SK-N-SH treated with all-trans-retinoic acid at 6 μM for 48 hours (cell line): ENCODE data around the gene SOD2.
"Not testable (repeated sequence)": the region's sequence is repeated elsewhere in the genome, so short reads cannot be mapped to it uniquely, and the experiment has no call there.

Source experiments
- ATAC-seq: fragments of 200-7000 bp; cut with Tn5 transposase; 3 replicates; pipeline ENCODE4 v1.9.1; 2020; ENCODE audit warnings: mild to moderate bottlenecking, moderate library complexity
- ARNTL ChIP-seq: fragments of 450-650 bp; formaldehyde crosslinking; IDR thresholded peaks from 2 replicates; pipeline ENCODE4 v1.5.0; 2020; ENCODE audit warnings: low read depth, mild to moderate bottlenecking, moderate library complexity, borderline replicate concordance
- BACH2 ChIP-seq: fragments of 250-450 bp; sonication (Bioruptor Pico); IDR thresholded peaks from 2 replicates; pipeline ENCODE4 v1.9.0; 2021; ENCODE audit warnings: mild to moderate bottlenecking, borderline replicate concordance
- CREB5 ChIP-seq: fragments of 250-450 bp; sonication (Bioruptor Pico); IDR thresholded peaks from 2 replicates; pipeline ENCODE4 v1.5.1; 2020; ENCODE audit warnings: low read depth, mild to moderate bottlenecking, moderate library complexity
- ESRRG ChIP-seq: fragments of 250-450 bp; sonication (Bioruptor Pico); IDR thresholded peaks from 2 replicates; pipeline ENCODE4 v1.6.1; 2021; ENCODE audit warnings: mild to moderate bottlenecking
- GLIS3 ChIP-seq: fragments of 250-450 bp; sonication (Bioruptor Pico); IDR thresholded peaks from 2 replicates; pipeline ENCODE4 v1.5.0; 2020; ENCODE audit warnings: mild to moderate bottlenecking, moderate library complexity
- ISL1 ChIP-seq: fragments of 250-450 bp; sonication (Bioruptor Pico); IDR thresholded peaks from 2 replicates; pipeline ENCODE4 v2.1.2; 2022; ENCODE audit warnings: mild to moderate bottlenecking, moderate library complexity
- OSR1 ChIP-seq: fragments of 250-450 bp; sonication (Bioruptor Pico); IDR thresholded peaks from 2 replicates; pipeline ENCODE4 v1.8.0; 2022; ENCODE audit warnings: moderate library complexity, mild to moderate bottlenecking, inconsistent platforms
- POU6F1 ChIP-seq: fragments of 250-450 bp; sonication (Bioruptor Pico); IDR thresholded peaks from 2 replicates; pipeline ENCODE4 v1.8.0; 2021; ENCODE audit warnings: low read depth, mild to moderate bottlenecking, moderate library complexity, borderline replicate concordance
- PPARA ChIP-seq: fragments of 250-450 bp; sonication (Bioruptor Pico); IDR thresholded peaks from 2 replicates; pipeline ENCODE4 v1.5.0; 2020; ENCODE audit warnings: mild to moderate bottlenecking, borderline replicate concordance
- RARB ChIP-seq: fragments of 250-450 bp; sonication (Bioruptor Pico); IDR thresholded peaks from 2 replicates; pipeline ENCODE4 v1.8.0; 2021; ENCODE audit warnings: mild to moderate bottlenecking, moderate library complexity
- SNAI2 ChIP-seq: fragments of 250-450 bp; sonication (Bioruptor Pico); IDR thresholded peaks from 2 replicates; pipeline ENCODE4 v1.5.0; 2020; ENCODE audit warnings: mild to moderate bottlenecking, moderate library complexity
- TCF4 ChIP-seq: fragments of 250-450 bp; sonication (Bioruptor Pico); IDR thresholded peaks from 2 replicates; pipeline ENCODE4 v1.8.0; 2021; ENCODE audit warnings: mild to moderate bottlenecking, moderate library complexity, borderline replicate concordance
- TOX ChIP-seq: fragments of 250-450 bp; sonication (Bioruptor Pico); IDR thresholded peaks from 2 replicates; pipeline ENCODE4 v1.8.0; 2021; ENCODE audit warnings: mild to moderate bottlenecking, moderate library complexity, borderline replicate concordance
- ZC3H10 ChIP-seq: fragments of 250-450 bp; sonication (Bioruptor Pico); IDR thresholded peaks from 2 replicates; pipeline ENCODE4 v1.5.1; 2021; ENCODE audit warnings: mild to moderate bottlenecking, moderate library complexity
- ZFP3 ChIP-seq: fragments of 250-450 bp; sonication (Bioruptor Pico); IDR thresholded peaks from 2 replicates; pipeline ENCODE4 v1.5.0; 2020; ENCODE audit warnings: mild to moderate bottlenecking, moderate library complexity
- ZFP30 ChIP-seq: fragments of 450-650 bp; formaldehyde crosslinking; IDR thresholded peaks from 2 replicates; pipeline ENCODE4 v1.5.0; 2022; ENCODE audit warnings: mild to moderate bottlenecking, moderate library complexity
- ZNF565 ChIP-seq: fragments of 450-650 bp; formaldehyde crosslinking; conservative IDR thresholded peaks from 2 replicates; pipeline ENCODE4 v1.5.0; 2020; ENCODE audit warnings: low read depth, mild to moderate bottlenecking, moderate library complexity
- ZNF8 ChIP-seq: fragments of 450-650 bp; formaldehyde crosslinking; IDR thresholded peaks from 2 replicates; pipeline ENCODE4 v1.5.0; 2020; ENCODE audit warnings: mild to moderate bottlenecking, moderate library complexity
- TF ChIP-seq, protein P1 (sequence below): fragments of 250-450 bp; sonication (Bioruptor Pico); IDR thresholded peaks from 2 replicates; pipeline ENCODE4 v1.5.0; 2020; ENCODE audit warnings: mild to moderate bottlenecking, moderate library complexity
- TF ChIP-seq, protein P2 (sequence below): fragments of 250-450 bp; sonication (Bioruptor Pico); IDR thresholded peaks from 2 replicates; pipeline ENCODE4 v1.5.1; 2021; ENCODE audit warnings: mild to moderate bottlenecking, moderate library complexity

SOD2 gene

GRCh38 chr6:159678574-159678973 lies 14.5 kb downstream of the SOD2 start:
- TF ChIP-seq ZFP3: no peak
- TF ChIP-seq, protein P1, sequence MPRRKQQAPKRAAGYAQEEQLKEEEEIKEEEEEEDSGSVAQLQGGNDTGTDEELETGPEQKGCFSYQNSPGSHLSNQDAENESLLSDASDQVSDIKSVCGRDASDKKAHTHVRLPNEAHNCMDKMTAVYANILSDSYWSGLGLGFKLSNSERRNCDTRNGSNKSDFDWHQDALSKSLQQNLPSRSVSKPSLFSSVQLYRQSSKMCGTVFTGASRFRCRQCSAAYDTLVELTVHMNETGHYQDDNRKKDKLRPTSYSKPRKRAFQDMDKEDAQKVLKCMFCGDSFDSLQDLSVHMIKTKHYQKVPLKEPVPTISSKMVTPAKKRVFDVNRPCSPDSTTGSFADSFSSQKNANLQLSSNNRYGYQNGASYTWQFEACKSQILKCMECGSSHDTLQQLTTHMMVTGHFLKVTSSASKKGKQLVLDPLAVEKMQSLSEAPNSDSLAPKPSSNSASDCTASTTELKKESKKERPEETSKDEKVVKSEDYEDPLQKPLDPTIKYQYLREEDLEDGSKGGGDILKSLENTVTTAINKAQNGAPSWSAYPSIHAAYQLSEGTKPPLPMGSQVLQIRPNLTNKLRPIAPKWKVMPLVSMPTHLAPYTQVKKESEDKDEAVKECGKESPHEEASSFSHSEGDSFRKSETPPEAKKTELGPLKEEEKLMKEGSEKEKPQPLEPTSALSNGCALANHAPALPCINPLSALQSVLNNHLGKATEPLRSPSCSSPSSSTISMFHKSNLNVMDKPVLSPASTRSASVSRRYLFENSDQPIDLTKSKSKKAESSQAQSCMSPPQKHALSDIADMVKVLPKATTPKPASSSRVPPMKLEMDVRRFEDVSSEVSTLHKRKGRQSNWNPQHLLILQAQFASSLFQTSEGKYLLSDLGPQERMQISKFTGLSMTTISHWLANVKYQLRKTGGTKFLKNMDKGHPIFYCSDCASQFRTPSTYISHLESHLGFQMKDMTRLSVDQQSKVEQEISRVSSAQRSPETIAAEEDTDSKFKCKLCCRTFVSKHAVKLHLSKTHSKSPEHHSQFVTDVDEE (CRISPR knock-in tag): no peak
- TF ChIP-seq BACH2 (CRISPR knock-in tag): no peak
- no peak for TF ChIP-seq PPARA
- TF ChIP-seq RARB (CRISPR knock-in tag): no peak
- TF ChIP-seq ISL1 (CRISPR knock-in tag): no peak
- TF ChIP-seq GLIS3: no peak
- no peak for TF ChIP-seq ZNF8 (CRISPR knock-in tag)
- TF ChIP-seq ZNF565 (CRISPR knock-in tag): no peak
- no peak for TF ChIP-seq ARNTL (CRISPR knock-in tag)
- no peak for TF ChIP-seq OSR1 (CRISPR knock-in tag)
- no peak for TF ChIP-seq ZFP30
- TF ChIP-seq CREB5 (CRISPR knock-in tag): no peak
- TF ChIP-seq TCF4 (CRISPR knock-in tag): no peak
- no peak for TF ChIP-seq ESRRG (CRISPR knock-in tag)
- TF ChIP-seq, protein P2, sequence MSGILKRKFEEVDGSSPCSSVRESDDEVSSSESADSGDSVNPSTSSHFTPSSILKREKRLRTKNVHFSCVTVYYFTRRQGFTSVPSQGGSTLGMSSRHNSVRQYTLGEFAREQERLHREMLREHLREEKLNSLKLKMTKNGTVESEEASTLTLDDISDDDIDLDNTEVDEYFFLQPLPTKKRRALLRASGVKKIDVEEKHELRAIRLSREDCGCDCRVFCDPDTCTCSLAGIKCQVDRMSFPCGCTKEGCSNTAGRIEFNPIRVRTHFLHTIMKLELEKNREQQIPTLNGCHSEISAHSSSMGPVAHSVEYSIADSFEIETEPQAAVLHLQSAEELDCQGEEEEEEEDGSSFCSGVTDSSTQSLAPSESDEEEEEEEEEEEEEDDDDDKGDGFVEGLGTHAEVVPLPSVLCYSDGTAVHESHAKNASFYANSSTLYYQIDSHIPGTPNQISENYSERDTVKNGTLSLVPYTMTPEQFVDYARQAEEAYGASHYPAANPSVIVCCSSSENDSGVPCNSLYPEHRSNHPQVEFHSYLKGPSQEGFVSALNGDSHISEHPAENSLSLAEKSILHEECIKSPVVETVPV (CRISPR knock-in tag): no peak
- ATAC-seq: no peak

DNA sequence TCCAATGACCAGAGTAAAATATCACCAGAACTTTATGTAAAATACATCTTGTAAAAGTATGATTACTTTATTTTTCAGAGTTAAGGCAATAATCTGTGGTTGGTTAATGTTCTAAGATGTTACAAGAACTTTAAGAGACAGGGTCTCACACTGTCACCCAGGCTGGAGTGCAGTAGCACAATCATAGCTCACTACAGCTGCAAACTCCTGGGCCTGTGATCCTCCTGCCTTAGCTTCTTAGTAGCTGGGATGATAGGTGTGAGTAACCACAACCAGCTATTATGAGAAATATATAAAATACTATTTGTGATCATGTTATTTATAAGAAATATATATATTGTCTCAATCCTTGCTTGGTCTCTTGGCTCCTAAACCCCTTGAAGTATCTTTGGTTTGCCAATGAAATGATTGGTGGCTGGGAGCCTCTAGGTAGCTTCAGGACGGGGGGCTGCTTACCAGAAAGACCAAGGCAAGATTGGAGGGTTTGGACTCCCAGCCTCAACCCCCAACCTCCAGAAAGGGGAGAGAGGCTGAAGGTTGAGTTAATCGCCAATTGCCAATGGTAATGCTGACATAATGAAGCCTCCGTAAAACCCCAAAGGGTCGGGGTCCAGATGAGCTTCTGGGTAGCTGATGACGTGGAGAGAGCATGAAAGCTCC lies 15.4 kb downstream of the SOD2 start:
- TF ChIP-seq CREB5 (CRISPR knock-in tag) (no peak), ZNF8 (CRISPR knock-in tag) (no peak), ESRRG (CRISPR knock-in tag) (no peak), TOX (no peak), ARNTL (CRISPR knock-in tag) (no peak), ZC3H10 (CRISPR knock-in tag) (no peak), PPARA (no peak), TCF4 (CRISPR knock-in tag) (no peak), ZNF565 (CRISPR knock-in tag) (no peak), GLIS3 (no peak), SNAI2 (CRISPR knock-in tag) (no peak)
- TF ChIP-seq, protein P2 (CRISPR knock-in tag): no peak
- TF ChIP-seq, all 23 proteins: peak for 0
- ATAC-seq: no peak

GRCh38 chr6:159676890-159677505 lies 16.0 kb downstream of the SOD2 start:
- ATAC-seq: no peak
- TF ChIP-seq TCF4 (CRISPR knock-in tag): no peak
- no peak for TF ChIP-seq ARNTL (CRISPR knock-in tag)
- TF ChIP-seq PPARA: no peak
- TF ChIP-seq POU6F1 (CRISPR knock-in tag): no peak
- no peak for TF ChIP-seq ISL1 (CRISPR knock-in tag)
- TF ChIP-seq, protein P2 (CRISPR knock-in tag): no peak
- TF ChIP-seq ESRRG (CRISPR knock-in tag): no peak
- TF ChIP-seq TOX: no peak
- no peak for TF ChIP-seq SNAI2 (CRISPR knock-in tag)
- no peak for TF ChIP-seq ZFP3
- no peak for TF ChIP-seq BACH2 (CRISPR knock-in tag)
- no peak for TF ChIP-seq ZC3H10 (CRISPR knock-in tag)

DNA sequence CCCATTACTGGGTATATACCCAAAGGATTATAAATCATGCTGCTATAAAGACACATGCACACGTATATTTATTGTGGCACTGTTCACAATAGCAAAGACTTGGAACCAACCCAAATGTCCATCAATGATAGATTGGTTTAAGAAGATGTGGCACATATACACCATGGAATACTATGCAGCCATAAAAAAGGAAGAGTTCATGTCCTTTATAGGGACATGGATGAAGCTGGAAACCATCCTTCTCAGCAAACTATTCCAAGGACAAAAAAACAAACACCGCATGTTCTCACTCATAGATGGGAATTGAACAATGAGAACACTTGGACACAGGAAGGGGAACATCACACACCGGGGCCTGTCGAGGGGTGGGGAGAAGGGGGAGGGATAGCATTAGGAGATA lies 16.8 kb downstream of the SOD2 start:
- not testable (repeated sequence) for ATAC-seq
